Spinal cord (tissue), 10 donors: ENCODE data around the gene GOLGA6L24. TPM values are rescaled to one million over a fixed set of nuclear protein-coding genes. Genes with fewer than 3 reads are reported as not detected.
"Not testable (repeated sequence)": the region's sequence is repeated elsewhere in the genome, so short reads cannot be mapped to it uniquely, and the experiment has no call there.

Experiments used
- DNase-seq, 6 donors: peaks; one replicate each; pipeline versions ENCODE4 v3.0.0 to v3.0.0-alpha.2; 2013 to 2015; ENCODE audit warnings: low spot score in 6 of 6, low read depth in 4 of 6
- H3K27ac ChIP-seq: one replicate; pipeline ENCODE4 v1.5.1; 2013; ENCODE audit warnings: low read depth, low read length, control low read depth
- H3K27me3 ChIP-seq: one replicate; pipeline ENCODE4 v1.6.1; 2013; ENCODE audit warnings: low read length; ENCODE audit not compliant: control insufficient read depth, insufficient read depth
- H3K36me3 ChIP-seq: one replicate; pipeline ENCODE4 v1.6.1; 2013; ENCODE audit warnings: low read length; ENCODE audit not compliant: control insufficient read depth, insufficient read depth
- H3K4me1 ChIP-seq: one replicate; pipeline ENCODE4 v1.6.1; 2013; ENCODE audit warnings: low read length; ENCODE audit not compliant: control insufficient read depth, insufficient read depth
- H3K4me3 ChIP-seq: one replicate; pipeline ENCODE4 v1.5.1; 2013; ENCODE audit warnings: low read depth, low read length, control low read depth
- H3K9me3 ChIP-seq: one replicate; pipeline ENCODE4 v1.6.1; 2013; ENCODE audit warnings: low read length; ENCODE audit not compliant: control insufficient read depth, insufficient read depth
- WGBS: methylation state at CpG from one replicate; pipeline ENCODE4 v1.1.5; 2013; ENCODE audit warnings: missing lambda C conversion rate; ENCODE audit not compliant: insufficient coverage; 5-methylcytosine and 5-hydroxymethylcytosine counted together
- polyA plus RNA-seq, 2 donors: library from polyadenylated mRNA; unstranded; fragments of 120-200 nt; gene quantifications; one replicate each; pipeline ENCODE4 v1.2.1, GENCODE V29; 2013; ENCODE audit not compliant: insufficient read length in 2 of 2
- small RNA-seq: library from RNA; depleted of rRNA; stranded (forward); fragments of <200 nt; gene quantifications from one replicate; pipeline ENCODE3, GENCODE V24; 2014; ENCODE audit warnings: low replicate concordance
- total RNA-seq, 2 donors: library from RNA; depleted of rRNA in 1 of 2; stranded (reverse); fragments of 120-200 nt in 1 of 2; fragments of >200 nt in 1 of 2; gene quantifications; one replicate each; pipeline versions ENCODE4 v1.2.3 to v1.2.4, GENCODE V29; 2013 to 2014
- donor health status: healthy.

Gene GOLGA6L24
- total and polyA plus RNA-seq, 4 donors = not detected

DNA sequence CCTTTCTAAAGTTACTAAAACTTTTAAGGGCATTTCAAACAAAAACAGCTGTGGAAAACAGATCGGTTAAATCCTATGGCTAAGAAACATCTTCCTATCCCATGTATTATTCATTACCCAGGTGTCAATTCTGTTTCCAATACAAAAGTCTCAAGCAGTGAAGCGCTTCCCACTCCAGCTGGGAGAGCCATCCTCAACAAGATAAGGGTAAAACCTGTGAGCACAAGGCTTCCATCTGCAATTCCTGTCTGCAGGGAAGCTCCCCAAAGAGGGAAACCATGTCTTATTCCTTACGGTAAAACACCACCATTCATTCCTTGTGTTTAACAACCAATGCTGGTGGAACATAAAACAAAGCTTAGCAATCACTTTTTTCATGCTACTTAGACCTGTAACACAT lies 39.1 kb downstream of the GOLGA6L24 start:
- H3K27ac ChIP-seq, DNase-seq, H3K27me3 ChIP-seq, H3K4me3 ChIP-seq, H3K4me1 ChIP-seq, H3K9me3 ChIP-seq: not testable (repeated sequence)
- no CpG with 5 or more reads among the region's 3 CpGs for WGBS
- H3K36me3 ChIP-seq = peaks cover 14% of the 10 kb centered on the region

DNA sequence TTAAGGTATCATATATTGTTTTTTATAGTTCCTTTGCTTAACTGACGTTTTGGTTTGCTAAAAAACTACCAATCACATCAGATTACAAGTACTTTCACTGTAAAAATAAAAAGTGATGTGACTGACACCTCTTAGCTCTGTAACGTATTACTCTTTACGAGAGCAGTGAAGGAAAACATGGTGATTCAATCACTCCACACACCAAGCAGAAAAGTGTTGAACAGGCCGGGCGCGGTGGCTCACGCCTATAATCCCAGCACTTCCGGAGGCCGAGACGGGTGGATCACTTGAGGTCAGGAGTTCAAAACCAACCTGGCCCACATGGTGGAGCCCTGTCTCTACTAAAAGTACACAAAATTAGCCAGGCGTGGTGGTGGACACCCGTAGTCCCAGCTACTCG lies 39.8 kb downstream of the GOLGA6L24 start:
- not testable (repeated sequence) for H3K4me1 ChIP-seq, H3K27ac ChIP-seq, H3K27me3 ChIP-seq, DNase-seq, H3K4me3 ChIP-seq, H3K9me3 ChIP-seq
- peaks cover 14% of the 10 kb centered on the region for H3K36me3 ChIP-seq
- 90% methylated on average over 2 of the region's 13 CpGs for WGBS

DNA sequence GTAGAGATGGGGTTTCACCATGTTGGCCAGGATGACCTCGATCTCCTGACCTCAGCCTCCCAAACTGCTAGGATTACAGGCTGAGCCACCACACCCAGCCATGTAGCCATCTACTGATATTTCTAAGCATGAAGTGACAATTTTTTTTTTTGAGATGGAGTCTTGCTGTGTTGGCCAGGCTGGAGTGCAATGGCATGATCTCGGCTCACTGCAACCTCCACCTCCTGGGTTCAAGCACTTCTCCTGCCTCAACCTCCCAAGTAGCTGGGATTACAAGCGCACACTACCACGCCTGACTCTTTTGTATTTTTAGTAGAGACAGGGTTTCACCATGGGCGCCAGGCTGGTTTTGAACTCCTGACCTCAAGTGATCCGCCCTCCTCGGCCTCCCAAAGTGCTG lies 40.9 kb downstream of the GOLGA6L24 start:
- not testable (repeated sequence) for DNase-seq, H3K27ac ChIP-seq, H3K27me3 ChIP-seq, H3K9me3 ChIP-seq, H3K4me1 ChIP-seq, H3K4me3 ChIP-seq
- WGBS = 96% methylated on average over 3 of the region's 7 CpGs
- H3K36me3 ChIP-seq = peaks cover 14% of the 10 kb centered on the region

DNA sequence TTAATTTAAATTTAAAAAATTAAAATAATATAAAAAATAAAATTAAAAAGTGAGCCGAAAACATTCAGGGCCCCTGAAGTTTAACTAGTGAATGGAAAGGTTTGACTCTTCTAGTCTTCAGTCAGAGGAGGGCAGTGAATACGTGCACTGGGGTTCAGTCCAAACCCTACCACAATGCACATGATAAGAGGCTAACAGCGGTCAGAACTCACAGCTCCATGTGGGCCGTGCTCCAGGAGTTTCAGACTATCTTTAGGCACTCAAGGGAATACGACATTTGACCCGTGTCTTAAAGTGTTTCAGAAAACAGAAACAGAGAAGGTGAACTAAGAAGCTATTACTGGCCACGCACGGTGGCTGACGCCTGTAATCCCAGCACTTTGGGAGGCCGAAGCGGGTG lies 47.4 kb downstream of the GOLGA6L24 start:
- WGBS = no CpG with 5 or more reads among the region's 11 CpGs
- DNase-seq, H3K27ac ChIP-seq, H3K27me3 ChIP-seq, H3K4me1 ChIP-seq, H3K4me3 ChIP-seq, H3K9me3 ChIP-seq: not testable (repeated sequence)
- peaks cover 13% of the 10 kb centered on the region for H3K36me3 ChIP-seq

DNA sequence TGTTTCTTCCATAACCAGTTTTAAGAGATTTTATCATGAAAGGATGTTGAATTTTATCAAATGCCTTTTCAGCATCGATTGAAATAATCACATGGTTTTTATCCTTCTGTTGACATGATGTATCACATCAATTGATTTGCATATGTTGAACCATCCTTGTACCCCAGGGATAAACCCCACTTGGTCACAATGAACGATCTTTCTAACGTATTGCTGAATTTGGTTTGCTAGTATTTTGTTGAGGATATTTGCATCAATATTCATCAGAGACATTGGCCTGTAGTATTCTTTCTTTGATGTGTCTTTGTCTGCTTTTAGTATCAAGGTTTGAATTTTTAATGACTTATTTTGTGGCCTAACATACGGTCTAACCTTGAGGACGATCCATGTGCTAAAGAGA lies 49.2 kb downstream of the GOLGA6L24 start:
- H3K36me3 ChIP-seq, DNase-seq, H3K4me3 ChIP-seq, H3K4me1 ChIP-seq, H3K27ac ChIP-seq, H3K27me3 ChIP-seq, H3K9me3 ChIP-seq: not testable (repeated sequence)
- WGBS = no CpG with 5 or more reads among the region's 5 CpGs

Small RNAs within 50 kb of the gene (small RNA-seq; reads per million reads assigned to genes)
- gene AC091304.5 (not detected), gene RN7SL238P (not detected)

Other genes with a start within 250 kb of the GOLGA6L24 start
- 10 to 100 TPM; 62.9 to 74.1 TPM for gene HERC2, start 35.9 kb downstream of the GOLGA6L24 start, total RNA-seq
- gene HERC2, start 35.9 kb downstream of the GOLGA6L24 start, polyA plus RNA-seq = 10 to 100 TPM; 83.0 to 96.2 TPM
- gene GOLGA8F, start 20.6 kb upstream of the GOLGA6L24 start, total RNA-seq = under 1 TPM; 0.06 to 0.20 TPM
- gene GOLGA8F, start 20.6 kb upstream of the GOLGA6L24 start, polyA plus RNA-seq = not detected
- gene GOLGA8G, start 174.9 kb upstream of the GOLGA6L24 start, total RNA-seq = not detected
- under 1 TPM in 1 of 2 donors, not detected in 1; 0.21 TPM for gene GOLGA8G, start 174.9 kb upstream of the GOLGA6L24 start, polyA plus RNA-seq
- not detected for gene GOLGA6L25, start 195.5 kb upstream of the GOLGA6L24 start, total RNA-seq
- not detected for gene GOLGA6L25, start 195.5 kb upstream of the GOLGA6L24 start, polyA plus RNA-seq